HEK293T (cell line): ENCODE data around the gene UQCR11.

Experiments
- CTCF ChIA-PET: fragments of 350-600 bp; formaldehyde crosslinking; extraction: SDS; loops from one replicate; lab custom pipeline; 2021; ENCODE audit warnings: antibody characterized with exemption, inconsistent platforms; lab: Yijun Ruan, JAX
- POLR2A ChIA-PET: fragments of 350-600 bp; formaldehyde crosslinking; extraction: SDS; loops from one replicate; lab custom pipeline; 2020; ENCODE audit warnings: antibody characterized with exemption, inconsistent platforms; lab: Yijun Ruan, JAX
- DNase-seq: peaks from one replicate; pipeline ENCODE4 v3.0.0; 2012; ENCODE audit warnings: mixed read lengths; ENCODE audit errors: extremely low spot score
- ARNT ChIP-seq: fragments of 450-650 bp; IDR thresholded peaks from 2 replicates; pipeline ENCODE4 v1.6.1; 2017; ENCODE audit warnings: mild to moderate bottlenecking
- BHLHE40 ChIP-seq: fragments of 450-650 bp; IDR thresholded peaks from 2 replicates; pipeline ENCODE4 v1.6.1; 2016; ENCODE audit warnings: mild to moderate bottlenecking, moderate library complexity, borderline replicate concordance
- CTBP1 ChIP-seq: fragments of 450-650 bp; IDR thresholded peaks from 2 replicates; pipeline ENCODE4 v1.6.1; 2016; ENCODE audit warnings: borderline replicate concordance
- ELF4 ChIP-seq: fragments of 450-650 bp; IDR thresholded peaks from 2 replicates; pipeline ENCODE4 v1.6.1; 2017; ENCODE audit warnings: antibody characterized with exemption
- FOXA1 ChIP-seq: fragments of 450-650 bp; IDR thresholded peaks from 2 replicates; pipeline ENCODE4 v1.6.1; 2016; ENCODE audit warnings: mild to moderate bottlenecking
- FOXK2 ChIP-seq: fragments of 450-650 bp; IDR thresholded peaks from 2 replicates; pipeline ENCODE4 v1.6.1; 2016; ENCODE audit warnings: mild to moderate bottlenecking
- FOXM1 ChIP-seq: fragments of 450-650 bp; IDR thresholded peaks from 2 replicates; pipeline ENCODE4 v1.6.1; 2017; ENCODE audit warnings: mild to moderate bottlenecking, borderline replicate concordance
- HDGF ChIP-seq: fragments of 450-650 bp; IDR thresholded peaks from 2 replicates; pipeline ENCODE4 v1.6.1; 2017; ENCODE audit warnings: antibody characterized with exemption, borderline replicate concordance
- L3MBTL2 ChIP-seq: fragments of 450-650 bp; conservative IDR thresholded peaks from 2 replicates; pipeline ENCODE4 v1.6.1; 2016; ENCODE audit warnings: mild to moderate bottlenecking
- LEF1 ChIP-seq: fragments of 450-650 bp; IDR thresholded peaks from 2 replicates; pipeline ENCODE4 v1.6.1; 2017; ENCODE audit warnings: mild to moderate bottlenecking, borderline replicate concordance
- NFRKB ChIP-seq: fragments of 450-650 bp; IDR thresholded peaks from 2 replicates; pipeline ENCODE4 v1.6.1; 2016; ENCODE audit warnings: mild to moderate bottlenecking, moderate library complexity
- PKNOX1 ChIP-seq: fragments of 450-650 bp; IDR thresholded peaks from 2 replicates; pipeline ENCODE4 v1.6.1; 2016
- SP1 ChIP-seq: fragments of 450-650 bp; IDR thresholded peaks from 2 replicates; pipeline ENCODE4 v1.6.1; 2017
- SUZ12 ChIP-seq: fragments of 450-650 bp; IDR thresholded peaks from 2 replicates; pipeline ENCODE4 v1.6.1; 2016; ENCODE audit warnings: mild to moderate bottlenecking
- TARDBP ChIP-seq: fragments of 450-650 bp; IDR thresholded peaks from 2 replicates; pipeline ENCODE4 v1.6.1; 2016
- ZNF384 ChIP-seq: fragments of 450-650 bp; IDR thresholded peaks from 2 replicates; pipeline ENCODE4 v1.6.1; 2016

The UQCR11 gene

GRCh38 chr19:1634938-1635243, 29.6 kb upstream of the UQCR11 start:
- TF ChIP-seq HDGF (no peak), FOXA1 (no peak), FOXM1 (no peak), NFRKB (no peak), L3MBTL2 (no peak), SUZ12 (no peak), PKNOX1 (no peak), CTBP1 (no peak), FOXK2 (no peak), ZNF384 (no peak), TARDBP (no peak), ELF4 (no peak)
- ChIA-PET CTCF (no interaction called here), POLR2A (no interaction called here)
- DNase-seq, result no peak

DNA sequence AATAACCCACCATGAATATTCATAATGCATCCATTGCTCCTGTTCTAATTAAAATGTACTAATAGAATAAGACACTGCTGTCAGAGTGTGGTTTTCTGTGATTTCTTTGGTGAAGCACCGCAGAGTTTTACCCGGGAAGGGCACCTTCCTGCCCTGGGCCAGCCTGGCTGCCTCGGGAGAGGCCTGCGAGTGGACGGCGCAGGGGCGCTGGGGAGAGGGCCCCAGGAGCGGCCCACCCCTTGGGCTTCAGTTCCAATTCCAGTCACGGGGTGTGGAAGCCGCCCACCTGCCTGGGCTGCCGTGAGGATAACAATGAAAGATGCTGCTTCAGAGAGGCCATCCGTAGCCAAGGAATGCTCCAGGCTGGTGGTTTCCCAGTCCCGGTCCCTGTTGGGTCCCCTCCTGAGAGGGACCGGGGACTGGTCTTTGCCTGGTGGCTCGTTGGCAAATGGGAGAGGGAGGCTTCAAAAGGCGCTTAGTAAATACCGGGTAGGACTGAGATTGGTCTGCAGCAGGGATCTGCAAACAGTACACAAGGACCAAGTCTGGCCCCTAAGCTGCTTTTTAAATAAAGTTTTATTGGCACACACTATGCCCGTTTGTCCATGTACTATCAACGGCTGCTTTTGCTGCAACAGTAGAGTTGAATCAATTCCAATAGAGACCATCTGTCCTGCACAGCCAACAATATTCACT, 29.1 kb upstream of the UQCR11 start:
- TF ChIP-seq ZNF384, result no peak
- no peak for TF ChIP-seq FOXK2
- no peak for TF ChIP-seq SUZ12
- TF ChIP-seq FOXA1, result no peak
- TF ChIP-seq NFRKB, result no peak
- no peak for TF ChIP-seq BHLHE40
- no peak for TF ChIP-seq HDGF
- no peak for TF ChIP-seq PKNOX1
- CTCF ChIA-PET, result no interaction called here
- POLR2A ChIA-PET, result no interaction called here
- no peak for DNase-seq

DNA sequence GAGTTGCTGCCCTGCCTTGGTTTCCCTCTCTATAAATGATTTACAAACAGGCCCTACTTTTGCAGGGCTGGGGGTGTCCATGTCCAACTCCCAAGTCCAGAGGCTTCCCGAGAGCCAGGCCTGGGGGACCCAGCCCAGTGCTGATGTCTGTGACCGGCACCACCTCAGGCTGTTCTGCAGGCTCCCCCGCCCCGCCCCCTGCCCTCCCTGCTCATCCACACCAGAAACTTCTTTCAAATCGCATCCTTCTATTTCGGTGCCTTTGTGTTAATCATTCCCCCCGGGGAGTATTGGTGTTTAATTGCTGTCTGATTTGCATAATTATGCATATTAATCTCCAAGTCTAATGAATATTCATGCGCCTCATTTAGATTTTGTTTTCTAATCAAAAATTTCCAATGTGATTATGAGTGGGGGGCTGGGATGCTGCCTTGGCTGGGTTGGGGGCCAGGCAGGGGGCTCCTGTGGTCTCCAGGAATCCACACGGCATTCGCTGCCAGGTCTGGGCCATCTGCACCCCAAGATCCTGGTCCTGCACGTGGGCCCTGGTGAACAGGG, 28.1 kb upstream of the UQCR11 start:
- no peak for DNase-seq
- CTCF ChIA-PET, result no interaction called here
- POLR2A ChIA-PET, result no interaction called here
- TF ChIP-seq SUZ12 (no peak), ZNF384 (no peak), ELF4 (no peak), NFRKB (no peak), FOXM1 (no peak), ARNT (no peak), FOXA1 (no peak), LEF1 (no peak), FOXK2 (no peak), HDGF (no peak), L3MBTL2 (no peak), CTBP1 (no peak), BHLHE40 (no peak), PKNOX1 (no peak)

- DNase-seq, result no peak
- TF ChIP-seq ELF4 (no peak), LEF1 (no peak), NFRKB (no peak), SP1 (no peak), CTBP1 (no peak), FOXM1 (no peak), HDGF (no peak)
- ChIA-PET POLR2A (no interaction called here), CTCF (no interaction called here)
Observed at GRCh38 chr19:1632462-1633268, 27.4 kb upstream of the UQCR11 start.

DNA sequence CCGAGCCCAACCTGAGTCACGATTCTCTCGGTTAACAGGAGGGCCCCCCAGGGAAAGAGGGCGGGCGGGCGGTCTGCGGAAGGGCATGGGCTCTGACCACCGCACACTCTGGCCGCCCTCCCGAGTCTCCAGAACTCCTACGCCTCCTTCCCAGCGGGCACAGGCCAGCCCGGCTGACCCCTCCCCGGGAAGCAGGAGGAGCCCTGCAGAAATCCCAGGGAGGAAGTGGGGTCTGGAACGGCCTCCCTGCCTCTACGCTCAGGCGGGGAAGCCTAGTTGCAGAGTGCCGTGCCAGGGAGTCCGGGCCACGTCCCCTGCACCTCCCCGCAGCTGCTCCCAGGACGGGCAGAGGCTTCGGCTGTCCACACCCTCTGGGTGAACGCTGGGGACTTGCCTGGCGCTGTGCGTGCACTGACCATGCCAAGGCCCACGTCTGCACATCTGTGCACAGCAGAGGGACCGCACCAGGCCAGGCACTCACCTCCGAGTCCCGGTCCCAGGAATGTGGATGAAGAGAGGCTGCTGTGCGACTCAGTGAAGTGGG, 26.4 kb upstream of the UQCR11 start:
- ChIA-PET POLR2A (no interaction called here), CTCF (no interaction called here)
- DNase-seq, result no peak
- no peak for TF ChIP-seq TARDBP
- no peak for TF ChIP-seq ZNF384
- TF ChIP-seq NFRKB, result no peak
- TF ChIP-seq FOXA1, result no peak
- TF ChIP-seq FOXK2, result no peak
- no peak for TF ChIP-seq LEF1
- no peak for TF ChIP-seq ARNT
- no peak for TF ChIP-seq L3MBTL2
- TF ChIP-seq BHLHE40, result no peak
- no peak for TF ChIP-seq ELF4
- TF ChIP-seq CTBP1, result no peak

DNA sequence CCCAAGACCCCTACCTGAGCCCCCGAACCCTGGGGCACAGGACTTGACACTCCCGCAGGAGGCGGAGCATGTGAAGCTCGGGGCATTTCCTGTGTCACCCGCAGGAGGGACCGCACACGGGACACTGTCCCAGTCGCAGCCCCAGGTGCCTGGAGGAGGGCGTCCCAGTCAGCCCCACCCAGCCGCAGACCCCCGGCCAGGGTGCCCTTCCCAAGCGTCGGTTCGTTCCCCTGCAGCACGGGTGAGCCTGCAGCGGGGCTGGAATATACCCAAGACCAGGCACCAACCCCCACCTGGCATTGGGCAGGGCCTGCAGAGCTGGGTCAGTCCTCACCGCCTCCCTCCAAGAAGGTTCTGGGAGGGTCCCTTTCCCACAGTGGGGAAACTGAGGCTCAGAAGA, 25.5 kb upstream of the UQCR11 start:
- DNase-seq, result no peak
- no peak for TF ChIP-seq TARDBP
- TF ChIP-seq FOXA1, result no peak
- TF ChIP-seq HDGF, result no peak
- TF ChIP-seq ARNT, result no peak
- TF ChIP-seq LEF1, result no peak
- no peak for TF ChIP-seq BHLHE40
- no peak for TF ChIP-seq SP1
- no peak for TF ChIP-seq PKNOX1
- TF ChIP-seq FOXM1, result no peak
- TF ChIP-seq NFRKB, result no peak
- no peak for TF ChIP-seq ELF4
- no peak for TF ChIP-seq SUZ12
- TF ChIP-seq L3MBTL2, result no peak
- no peak for TF ChIP-seq ZNF384
- TF ChIP-seq FOXK2, result no peak
- TF ChIP-seq CTBP1, result no peak
- ChIA-PET CTCF (no interaction called here), POLR2A (no interaction called here)
